ENCODE results near the gene RBM34.
"Not testable (repeated sequence)": the region's sequence is repeated elsewhere in the genome, so short reads cannot be mapped to it uniquely, and the experiment has no call there.

RBM34 gene

DNA sequence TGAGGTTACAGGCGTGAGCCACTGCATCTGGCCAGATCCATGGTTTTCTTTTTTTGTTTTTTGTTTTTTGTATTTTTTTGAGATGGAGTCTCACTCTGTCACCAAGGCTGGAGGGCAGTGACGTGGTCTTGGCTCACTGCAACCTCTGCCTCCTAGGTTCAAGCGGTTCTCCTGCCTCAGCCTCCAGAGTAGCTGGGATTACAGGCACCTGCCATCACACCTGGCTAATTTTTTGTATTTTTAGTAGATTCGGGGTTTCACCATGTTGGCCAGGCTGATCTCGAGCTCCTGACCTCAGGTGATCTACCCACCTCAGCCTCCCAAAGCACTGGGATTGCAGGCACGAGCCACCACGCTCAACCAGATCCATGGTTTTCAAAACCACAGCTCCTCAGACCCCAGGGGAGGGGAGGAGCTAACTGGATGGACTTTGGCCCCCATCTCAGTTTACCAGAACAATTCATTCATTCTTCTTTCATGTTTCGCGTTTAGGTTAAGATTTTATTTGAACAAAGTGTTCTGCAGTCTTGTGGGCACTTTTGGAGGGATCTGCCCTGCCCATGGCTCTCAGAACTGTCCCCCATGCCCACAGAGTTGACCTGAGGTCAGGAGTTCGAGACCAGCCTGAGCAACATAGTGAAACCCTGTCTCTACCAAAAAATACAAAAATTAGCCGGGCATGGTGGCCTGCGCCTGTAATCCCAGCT, 75.5 kb downstream of the RBM34 start:
- H3K27me3 ChIP-seq (ENCODE audit: control insufficient read depth, insufficient read depth, low read length); H3K4me1 ChIP-seq (ENCODE audit: control insufficient read depth, low read depth, low read length); H3K36me3 ChIP-seq (ENCODE audit: control insufficient read depth, low read depth, low read length); H3K9me3 ChIP-seq (ENCODE audit: control insufficient read depth, low read depth, low read length); H3K27ac ChIP-seq (ENCODE audit: low read length); H3K4me3 ChIP-seq (ENCODE audit: low read length); H3K9ac ChIP-seq (ENCODE audit: low read length): not testable (repeated sequence)

All from iPS-18a (cell line).